Activated T-cell treated with anti-CD3 and anti-CD28 coated beads for 48 hours (primary cell): ENCODE measurements around the gene CDK9.

ENCODE experiments used
- DNase-seq: peaks from one replicate; pipeline ENCODE4 v3.0.0-alpha.2; 2020; ENCODE audit warnings: low read depth

The CDK9 gene

GRCh38 chr9:127803507-127804352 is 17.9 kb downstream of the CDK9 start:
- no peak for DNase-seq

- DNase-seq, result peak; percentile 42
Measured at GRCh38 chr9:127805620-127806019, 19.8 kb downstream of the CDK9 start.

- DNase-seq, result no peak
Measured at GRCh38 chr9:127806871-127807270, 21.0 kb downstream of the CDK9 start.

- DNase-seq, result no peak
Measured at GRCh38 chr9:127808347-127809001, 22.6 kb downstream of the CDK9 start.

- no peak for DNase-seq
Measured at GRCh38 chr9:127809002-127809539, 23.2 kb downstream of the CDK9 start.

GRCh38 chr9:127809540-127810377 is 23.9 kb downstream of the CDK9 start:
- DNase-seq, result no peak

GRCh38 chr9:127810378-127811187 is 24.7 kb downstream of the CDK9 start:
- no peak for DNase-seq

GRCh38 chr9:127812011-127812410 is 26.2 kb downstream of the CDK9 start:
- no peak for DNase-seq

- no peak for DNase-seq
Measured at GRCh38 chr9:127812936-127813675, 27.3 kb downstream of the CDK9 start.

GRCh38 chr9:127813686-127814226 is 27.9 kb downstream of the CDK9 start:
- no peak for DNase-seq

GRCh38 chr9:127814619-127815511 is 29.0 kb downstream of the CDK9 start:
- DNase-seq, result no peak

GRCh38 chr9:127815512-127816361 is 29.9 kb downstream of the CDK9 start:
- DNase-seq, result no peak

GRCh38 chr9:127816362-127816725 is 30.5 kb downstream of the CDK9 start:
- no peak for DNase-seq

- DNase-seq, result no peak
Measured at GRCh38 chr9:127816728-127817127, 30.9 kb downstream of the CDK9 start.

GRCh38 chr9:127817881-127818434 is 32.1 kb downstream of the CDK9 start:
- DNase-seq, result no peak

GRCh38 chr9:127818574-127818973 is 32.7 kb downstream of the CDK9 start:
- no peak for DNase-seq

GRCh38 chr9:127822108-127822507 is 36.3 kb downstream of the CDK9 start:
- DNase-seq, result no peak
